ENCODE results near the gene SLC18A3.
A peak's percentile ranks its signal among the peaks of the same experiment; 100 is the strongest.

Gene SLC18A3

DNA sequence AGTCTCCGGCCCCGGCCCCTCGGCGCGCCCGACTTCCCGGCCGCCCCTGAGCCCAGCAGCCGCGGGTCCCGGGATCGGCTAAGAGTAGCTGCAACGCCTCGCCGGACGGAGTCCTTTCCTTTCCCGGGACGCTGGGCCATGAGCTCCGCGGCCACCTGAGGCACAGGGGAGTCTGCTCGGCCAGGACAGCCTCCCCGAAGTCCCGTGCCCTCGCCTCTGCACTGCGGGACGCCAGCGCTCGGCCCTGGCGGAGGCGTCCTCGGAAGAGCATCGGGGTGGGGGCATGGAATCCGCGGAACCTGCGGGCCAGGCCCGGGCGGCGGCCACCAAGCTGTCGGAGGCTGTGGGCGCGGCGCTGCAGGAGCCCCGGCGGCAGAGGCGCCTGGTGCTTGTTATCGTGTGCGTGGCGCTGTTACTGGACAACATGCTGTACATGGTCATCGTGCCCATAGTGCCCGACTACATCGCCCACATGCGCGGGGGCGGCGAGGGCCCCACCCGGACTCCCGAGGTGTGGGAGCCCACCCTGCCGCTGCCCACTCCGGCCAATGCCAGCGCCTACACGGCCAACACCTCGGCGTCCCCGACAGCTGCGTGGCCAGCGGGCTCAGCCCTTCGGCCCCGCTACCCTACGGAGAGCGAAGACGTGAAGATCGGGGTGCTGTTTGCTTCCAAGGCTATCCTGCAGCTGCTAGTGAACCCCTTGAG lies 502 bp downstream of the SLC18A3 start:
- Histone ChIP-seq H3K4me3 (ENCODE audit: low read depth, low read length) (peak overlapping the region; percentile 3), H3K27me3 (replicated peaks) (peaks cover 77% of the 10 kb centered on the region), H3K27ac (no peak overlapping the region), H3K36me3 (replicated peaks) (no peaks in the 10 kb centered on the region)
- TF ChIP-seq, protein P1, sequence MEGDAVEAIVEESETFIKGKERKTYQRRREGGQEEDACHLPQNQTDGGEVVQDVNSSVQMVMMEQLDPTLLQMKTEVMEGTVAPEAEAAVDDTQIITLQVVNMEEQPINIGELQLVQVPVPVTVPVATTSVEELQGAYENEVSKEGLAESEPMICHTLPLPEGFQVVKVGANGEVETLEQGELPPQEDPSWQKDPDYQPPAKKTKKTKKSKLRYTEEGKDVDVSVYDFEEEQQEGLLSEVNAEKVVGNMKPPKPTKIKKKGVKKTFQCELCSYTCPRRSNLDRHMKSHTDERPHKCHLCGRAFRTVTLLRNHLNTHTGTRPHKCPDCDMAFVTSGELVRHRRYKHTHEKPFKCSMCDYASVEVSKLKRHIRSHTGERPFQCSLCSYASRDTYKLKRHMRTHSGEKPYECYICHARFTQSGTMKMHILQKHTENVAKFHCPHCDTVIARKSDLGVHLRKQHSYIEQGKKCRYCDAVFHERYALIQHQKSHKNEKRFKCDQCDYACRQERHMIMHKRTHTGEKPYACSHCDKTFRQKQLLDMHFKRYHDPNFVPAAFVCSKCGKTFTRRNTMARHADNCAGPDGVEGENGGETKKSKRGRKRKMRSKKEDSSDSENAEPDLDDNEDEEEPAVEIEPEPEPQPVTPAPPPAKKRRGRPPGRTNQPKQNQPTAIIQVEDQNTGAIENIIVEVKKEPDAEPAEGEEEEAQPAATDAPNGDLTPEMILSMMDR (IDR thresholded peaks at IDR 0.05; ENCODE audit: low read depth, low read length, missing control alignments): no peak
- no peak for DNase-seq
- in situ Hi-C loops (cut with HindIII; ENCODE audit: low pct_ligation_motif_present, low sequenced_read_pairs): no loop called here

DNA sequence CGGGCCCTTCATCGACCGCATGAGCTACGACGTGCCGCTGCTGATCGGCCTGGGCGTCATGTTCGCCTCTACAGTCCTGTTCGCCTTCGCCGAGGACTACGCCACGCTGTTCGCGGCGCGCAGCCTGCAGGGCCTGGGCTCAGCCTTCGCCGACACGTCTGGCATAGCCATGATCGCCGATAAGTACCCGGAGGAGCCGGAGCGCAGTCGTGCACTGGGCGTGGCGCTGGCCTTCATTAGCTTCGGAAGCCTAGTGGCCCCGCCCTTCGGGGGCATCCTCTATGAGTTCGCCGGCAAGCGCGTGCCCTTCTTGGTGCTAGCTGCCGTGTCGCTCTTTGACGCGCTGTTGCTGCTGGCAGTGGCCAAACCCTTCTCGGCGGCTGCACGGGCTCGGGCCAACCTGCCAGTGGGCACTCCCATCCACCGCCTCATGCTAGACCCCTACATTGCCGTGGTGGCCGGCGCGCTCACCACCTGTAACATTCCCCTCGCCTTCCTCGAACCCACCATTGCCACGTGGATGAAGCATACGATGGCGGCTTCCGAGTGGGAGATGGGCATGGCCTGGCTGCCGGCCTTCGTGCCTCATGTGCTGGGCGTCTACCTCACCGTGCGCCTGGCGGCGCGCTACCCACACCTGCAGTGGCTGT lies 1.2 kb downstream of the SLC18A3 start:
- TF ChIP-seq, protein P1 (IDR thresholded peaks at IDR 0.05; ENCODE audit: low read depth, low read length, missing control alignments): no peak
- Histone ChIP-seq H3K36me3 (replicated peaks) (no peaks in the 10 kb centered on the region), H3K4me3 (ENCODE audit: low read depth, low read length) (no peak overlapping the region), H3K27ac (no peak overlapping the region), H3K27me3 (replicated peaks) (peaks cover 79% of the 10 kb centered on the region)
- in situ Hi-C loops (cut with HindIII; ENCODE audit: low pct_ligation_motif_present, low sequenced_read_pairs): no loop called here
- DNase-seq: no peak

DNA sequence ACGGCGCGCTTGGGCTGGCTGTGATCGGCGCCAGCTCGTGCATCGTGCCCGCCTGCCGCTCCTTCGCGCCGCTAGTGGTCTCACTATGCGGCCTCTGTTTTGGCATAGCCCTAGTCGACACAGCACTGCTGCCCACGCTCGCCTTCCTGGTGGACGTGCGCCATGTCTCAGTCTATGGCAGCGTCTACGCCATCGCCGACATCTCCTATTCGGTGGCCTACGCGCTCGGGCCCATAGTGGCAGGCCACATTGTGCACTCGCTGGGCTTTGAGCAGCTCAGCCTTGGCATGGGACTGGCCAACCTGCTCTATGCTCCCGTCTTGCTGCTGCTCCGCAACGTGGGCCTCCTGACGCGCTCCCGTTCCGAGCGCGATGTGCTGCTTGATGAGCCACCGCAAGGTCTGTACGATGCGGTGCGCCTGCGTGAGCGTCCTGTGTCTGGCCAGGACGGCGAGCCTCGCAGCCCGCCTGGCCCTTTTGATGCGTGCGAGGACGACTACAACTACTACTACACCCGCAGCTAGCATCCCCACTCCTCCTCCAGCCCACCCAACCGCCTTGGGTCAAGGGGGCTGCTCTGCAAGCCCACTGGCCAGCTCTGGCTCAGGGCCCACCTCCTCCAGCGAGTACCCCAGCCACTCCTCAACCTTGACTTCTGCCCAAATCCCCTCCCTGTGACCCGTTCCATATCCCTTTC lies 1.9 kb downstream of the SLC18A3 start:
- Histone ChIP-seq H3K4me3 (ENCODE audit: low read depth, low read length) (no peak overlapping the region), H3K27ac (no peak overlapping the region), H3K36me3 (replicated peaks) (no peaks in the 10 kb centered on the region), H3K27me3 (replicated peaks) (peaks cover 83% of the 10 kb centered on the region)
- no peak for DNase-seq
- in situ Hi-C loops (cut with HindIII; ENCODE audit: low pct_ligation_motif_present, low sequenced_read_pairs): no loop called here
- TF ChIP-seq, protein P1 (IDR thresholded peaks at IDR 0.05; ENCODE audit: low read depth, low read length, missing control alignments): no peak

DNA sequence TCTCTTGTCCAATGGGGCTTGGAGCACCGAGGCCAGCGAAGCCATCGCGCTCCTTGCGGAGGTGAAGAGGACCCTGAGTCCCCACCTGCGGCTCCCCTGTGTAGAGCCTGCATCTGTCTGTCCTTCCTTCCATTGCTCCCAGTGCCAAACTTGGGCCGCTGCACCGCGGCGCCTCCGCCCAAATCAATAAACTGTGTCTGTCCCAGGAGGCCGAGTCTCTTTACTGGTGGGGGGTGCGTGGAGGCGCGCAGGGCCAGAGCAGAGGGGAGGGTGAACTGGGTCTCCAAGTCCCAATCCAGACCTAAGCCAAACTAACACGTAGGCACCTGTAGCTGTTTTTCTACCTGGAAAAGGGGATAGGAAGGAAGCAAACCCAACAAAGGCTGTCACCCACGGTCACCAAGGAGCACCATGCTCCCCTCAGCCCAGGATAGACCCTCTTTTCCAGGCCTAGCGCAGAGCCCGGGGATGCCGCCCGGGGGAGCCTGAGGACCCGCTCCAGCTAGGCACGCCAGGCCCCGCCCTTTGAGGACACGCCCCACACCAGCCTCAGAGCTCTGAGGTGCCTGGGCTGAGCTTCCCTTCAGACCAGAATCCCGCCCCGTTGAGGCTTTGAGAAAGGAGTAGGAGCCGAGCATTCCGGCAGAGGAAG lies 2.5 kb downstream of the SLC18A3 start:
- DNase-seq: no peak
- in situ Hi-C loops (cut with HindIII; ENCODE audit: low pct_ligation_motif_present, low sequenced_read_pairs): no loop called here
- Histone ChIP-seq H3K4me3 (ENCODE audit: low read depth, low read length) (no peak overlapping the region), H3K27me3 (replicated peaks) (peaks cover 80% of the 10 kb centered on the region), H3K27ac (no peak overlapping the region), H3K36me3 (replicated peaks) (no peaks in the 10 kb centered on the region)
- TF ChIP-seq, protein P1 (IDR thresholded peaks at IDR 0.05; ENCODE audit: low read depth, low read length, missing control alignments): no peak

DNA sequence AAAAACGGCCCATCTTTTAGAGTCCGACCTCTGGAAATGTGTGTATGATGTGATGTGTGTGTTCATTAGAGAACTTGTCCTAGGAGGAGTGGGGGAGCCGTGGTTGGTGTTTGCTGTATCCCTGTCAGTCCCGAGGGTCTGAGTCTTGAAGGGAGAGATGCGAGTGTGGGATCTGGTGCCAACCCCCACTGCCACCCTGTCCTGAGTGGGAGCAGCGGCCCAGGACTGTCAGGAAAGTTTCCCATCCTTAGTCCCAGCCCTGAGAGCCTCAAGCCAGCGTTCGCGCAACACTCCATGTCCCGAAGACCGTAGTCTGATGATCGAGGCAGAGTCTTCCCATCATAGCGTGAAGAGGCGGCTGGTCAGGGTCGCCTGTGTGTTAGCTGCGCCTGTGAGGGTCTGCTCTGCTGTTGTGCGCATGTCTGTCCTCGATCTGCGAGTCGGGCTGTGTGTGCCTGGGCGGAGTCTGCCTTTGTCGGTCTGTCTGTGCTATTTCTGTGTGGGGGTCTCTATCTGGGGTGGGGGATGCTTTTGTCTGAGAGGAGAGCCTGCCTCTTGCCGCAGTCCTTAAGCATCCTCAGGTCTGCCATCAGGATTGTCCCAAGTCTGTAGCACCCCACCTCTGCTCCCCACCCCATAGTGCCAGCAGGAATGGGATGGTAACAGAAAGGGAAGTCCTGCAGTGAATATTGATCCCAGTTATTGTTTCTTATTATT lies 3.2 kb downstream of the SLC18A3 start:
- Histone ChIP-seq H3K27ac (no peak overlapping the region), H3K27me3 (replicated peaks) (peaks cover 80% of the 10 kb centered on the region), H3K4me3 (ENCODE audit: low read depth, low read length) (no peak overlapping the region), H3K36me3 (replicated peaks) (no peaks in the 10 kb centered on the region)
- in situ Hi-C loops (cut with HindIII; ENCODE audit: low pct_ligation_motif_present, low sequenced_read_pairs): no loop called here
- no peak for DNase-seq
- TF ChIP-seq, protein P1 (IDR thresholded peaks at IDR 0.05; ENCODE audit: low read depth, low read length, missing control alignments): no peak

Measured in brain microvascular endothelial cell (primary cell).